Panc1 (cell line): ENCODE results near the gene ERAL1. TPM values are rescaled to one million over a fixed set of nuclear protein-coding genes. Genes with fewer than 3 reads are reported as not detected.

Experiments used
- ATAC-seq: fragments of 200-7000 bp; cut with Tn5 transposase; 2 replicates; pipeline ENCODE4 v1.9.1; 2020; ENCODE audit warnings: mild to moderate bottlenecking, moderate library complexity
- BruUV-seq: library from RNA; stranded (reverse); fragments of 400-500 nt; replicated peaks from 2 replicates; lab custom pipeline; 2021; lab: Mats Ljungman, UMichigan
- CTCF ChIA-PET: fragments of 300-600 bp; sonication (Branson Sonifier 250); formaldehyde crosslinking; loops from one replicate; lab custom pipeline; 2022; ENCODE audit warnings: antibody characterized with exemption; lab: Charles Lee
- POLR2A ChIA-PET: fragments of 300-600 bp; sonication (Branson Sonifier 250); formaldehyde crosslinking; loops from one replicate; lab custom pipeline; 2022; ENCODE audit warnings: antibody characterized with exemption; lab: Charles Lee
- DNase-seq: peaks from one replicate; pipeline ENCODE4 v3.0.0-alpha.2; 2010; ENCODE audit warnings: low read depth, low spot score
- H3K27ac ChIP-seq: 2 replicates; pipeline ENCODE4 v1.5.1; 2011; ENCODE audit warnings: mild to moderate bottlenecking, low read length, inconsistent platforms
- H3K27me3 ChIP-seq: fragments of 200-500 bp; sonication (Bioruptor generic); 2 replicates; pipeline ENCODE4 v1.6.0; 2014; ENCODE audit warnings: low read length, inconsistent platforms; ENCODE audit not compliant: control insufficient read depth, insufficient read depth
- H3K36me3 ChIP-seq: fragments of 200-500 bp; sonication (Bioruptor generic); 2 replicates; pipeline ENCODE4 v1.5.1; 2014; ENCODE audit warnings: inconsistent platforms, mild to moderate bottlenecking, low read length, moderate library complexity; ENCODE audit not compliant: control insufficient read depth, insufficient read depth
- H3K4me1 ChIP-seq: 2 replicates; pipeline ENCODE4 v1.5.1; 2011; ENCODE audit warnings: inconsistent platforms, mild to moderate bottlenecking, low read length, moderate library complexity; ENCODE audit not compliant: control insufficient read depth, insufficient read depth
- H3K4me3 ChIP-seq, 2 experiments: 2 replicates each; pipeline ENCODE4 v1.5.1; 2011 to 2012; ENCODE audit warnings: low read depth in 2 of 2, low read length in 2 of 2, mild to moderate bottlenecking in 2 of 2, inconsistent platforms in 1 of 2, moderate library complexity in 1 of 2
- H3K9me3 ChIP-seq: fragments of 200-500 bp; sonication (Bioruptor generic); 2 replicates; pipeline ENCODE4 v1.5.1; 2014; ENCODE audit warnings: low read depth, mild to moderate bottlenecking, inconsistent platforms, low read length, moderate library complexity; ENCODE audit not compliant: control insufficient read depth, insufficient read depth
- POLR2AphosphoS5 ChIP-seq: IDR thresholded peaks from 2 replicates; pipeline ENCODE4 v1.6.1; 2012; ENCODE audit warnings: mild to moderate bottlenecking, low read depth, low read length, moderate library complexity
- SIN3A ChIP-seq: IDR thresholded peaks from 2 replicates; pipeline ENCODE4 v1.6.1; 2012; ENCODE audit warnings: low read depth, mild to moderate bottlenecking, low read length, moderate library complexity, borderline replicate concordance; ENCODE audit not compliant: insufficient read depth
- TCF7L2 ChIP-seq: IDR thresholded peaks from 2 replicates; pipeline ENCODE4 v1.6.1; 2011; ENCODE audit warnings: mild to moderate bottlenecking, low read depth, low read length, inconsistent platforms
- in situ Hi-C: cut with HindIII; loops from 2 replicates; pipeline ENCODE4 v1.10.0; 2016; ENCODE audit warnings: low sequenced_read_pairs, low pct_unique_long_range_greater_than_20kb
- intact Hi-C: fragments of 100-400 bp; cut with micrococcal nuclease; formaldehyde crosslinking; loops from one replicate; pipeline ENCODE4 v1.10.0; 2022; ENCODE audit not compliant: unreplicated experiment
- total RNA-seq: library from RNA; stranded (reverse); gene quantifications from one replicate; pipeline ENCODE4 v1.2.1, GENCODE V29; 2021; ENCODE audit not compliant: unreplicated experiment
- TF ChIP-seq, protein P1 (sequence below): fragments of 450-650 bp; IDR thresholded peaks from 2 replicates; pipeline ENCODE4 v1.5.1; 2017; ENCODE audit warnings: mild to moderate bottlenecking
- TF ChIP-seq, protein P2 (sequence below), 2 experiments: IDR thresholded peaks; 2 replicates each; pipeline ENCODE4 v1.6.1; 2011 to 2012; ENCODE audit warnings: low read depth in 2 of 2, control low read depth in 1 of 2, low read length in 1 of 2, mild to moderate bottlenecking in 1 of 2, moderate library complexity in 1 of 2; ENCODE audit not compliant: insufficient read depth in 1 of 2

The ERAL1 gene
- total RNA-seq, 1 experiment from 2014 or later, result 74.2 TPM

DNA sequence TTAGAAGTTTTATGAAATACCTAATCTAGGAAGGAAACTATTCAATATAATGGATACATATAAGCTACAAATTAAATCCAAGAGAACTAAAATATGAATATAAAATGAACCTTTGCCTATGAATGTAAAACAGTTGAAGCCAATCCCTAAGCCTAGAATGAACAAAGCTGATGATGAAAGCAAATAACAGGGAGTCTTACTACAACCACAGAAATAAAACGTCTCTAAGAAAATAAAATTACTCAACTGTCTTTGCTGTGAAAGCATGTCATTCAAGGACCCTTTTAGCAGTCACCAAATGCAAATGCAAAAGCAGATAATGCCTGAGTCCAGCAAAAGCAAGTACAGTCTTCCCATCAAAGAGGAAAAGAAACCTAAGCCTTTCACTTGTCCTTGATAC lies 35.2 kb upstream of the ERAL1 start:
- DNase-seq (no peak), ATAC-seq (no peak)
- no peak overlapping the region for H3K4me3 ChIP-seq
- TF ChIP-seq SIN3A (no peak), TCF7L2 (no peak), POLR2AphosphoS5 (no peak)
- TF ChIP-seq, protein P1, sequence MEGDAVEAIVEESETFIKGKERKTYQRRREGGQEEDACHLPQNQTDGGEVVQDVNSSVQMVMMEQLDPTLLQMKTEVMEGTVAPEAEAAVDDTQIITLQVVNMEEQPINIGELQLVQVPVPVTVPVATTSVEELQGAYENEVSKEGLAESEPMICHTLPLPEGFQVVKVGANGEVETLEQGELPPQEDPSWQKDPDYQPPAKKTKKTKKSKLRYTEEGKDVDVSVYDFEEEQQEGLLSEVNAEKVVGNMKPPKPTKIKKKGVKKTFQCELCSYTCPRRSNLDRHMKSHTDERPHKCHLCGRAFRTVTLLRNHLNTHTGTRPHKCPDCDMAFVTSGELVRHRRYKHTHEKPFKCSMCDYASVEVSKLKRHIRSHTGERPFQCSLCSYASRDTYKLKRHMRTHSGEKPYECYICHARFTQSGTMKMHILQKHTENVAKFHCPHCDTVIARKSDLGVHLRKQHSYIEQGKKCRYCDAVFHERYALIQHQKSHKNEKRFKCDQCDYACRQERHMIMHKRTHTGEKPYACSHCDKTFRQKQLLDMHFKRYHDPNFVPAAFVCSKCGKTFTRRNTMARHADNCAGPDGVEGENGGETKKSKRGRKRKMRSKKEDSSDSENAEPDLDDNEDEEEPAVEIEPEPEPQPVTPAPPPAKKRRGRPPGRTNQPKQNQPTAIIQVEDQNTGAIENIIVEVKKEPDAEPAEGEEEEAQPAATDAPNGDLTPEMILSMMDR, result no peak
- TF ChIP-seq, protein P2, sequence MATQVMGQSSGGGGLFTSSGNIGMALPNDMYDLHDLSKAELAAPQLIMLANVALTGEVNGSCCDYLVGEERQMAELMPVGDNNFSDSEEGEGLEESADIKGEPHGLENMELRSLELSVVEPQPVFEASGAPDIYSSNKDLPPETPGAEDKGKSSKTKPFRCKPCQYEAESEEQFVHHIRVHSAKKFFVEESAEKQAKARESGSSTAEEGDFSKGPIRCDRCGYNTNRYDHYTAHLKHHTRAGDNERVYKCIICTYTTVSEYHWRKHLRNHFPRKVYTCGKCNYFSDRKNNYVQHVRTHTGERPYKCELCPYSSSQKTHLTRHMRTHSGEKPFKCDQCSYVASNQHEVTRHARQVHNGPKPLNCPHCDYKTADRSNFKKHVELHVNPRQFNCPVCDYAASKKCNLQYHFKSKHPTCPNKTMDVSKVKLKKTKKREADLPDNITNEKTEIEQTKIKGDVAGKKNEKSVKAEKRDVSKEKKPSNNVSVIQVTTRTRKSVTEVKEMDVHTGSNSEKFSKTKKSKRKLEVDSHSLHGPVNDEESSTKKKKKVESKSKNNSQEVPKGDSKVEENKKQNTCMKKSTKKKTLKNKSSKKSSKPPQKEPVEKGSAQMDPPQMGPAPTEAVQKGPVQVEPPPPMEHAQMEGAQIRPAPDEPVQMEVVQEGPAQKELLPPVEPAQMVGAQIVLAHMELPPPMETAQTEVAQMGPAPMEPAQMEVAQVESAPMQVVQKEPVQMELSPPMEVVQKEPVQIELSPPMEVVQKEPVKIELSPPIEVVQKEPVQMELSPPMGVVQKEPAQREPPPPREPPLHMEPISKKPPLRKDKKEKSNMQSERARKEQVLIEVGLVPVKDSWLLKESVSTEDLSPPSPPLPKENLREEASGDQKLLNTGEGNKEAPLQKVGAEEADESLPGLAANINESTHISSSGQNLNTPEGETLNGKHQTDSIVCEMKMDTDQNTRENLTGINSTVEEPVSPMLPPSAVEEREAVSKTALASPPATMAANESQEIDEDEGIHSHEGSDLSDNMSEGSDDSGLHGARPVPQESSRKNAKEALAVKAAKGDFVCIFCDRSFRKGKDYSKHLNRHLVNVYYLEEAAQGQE (IDR thresholded peaks at IDR 0.05; ENCODE audit: insufficient read depth in 1 of 2, low read depth in 2 of 2, low read length in 1 of 2), result no peak
- no TSS peak for BruUV-seq
- POLR2A ChIA-PET, result interaction anchor here (0.5 kb wide), 1 partner anchor 11 kb away, joined by 12 read pairs; no protein-coding TSS in a partner anchor
- H3K9me3 ChIP-seq, result no peaks in the 10 kb centered on the region
- H3K27ac ChIP-seq, result no peak overlapping the region
- peaks cover 5% of the 10 kb centered on the region; the same call in 1 of the 2 replicates for H3K4me1 ChIP-seq
- H3K27me3 ChIP-seq, result no peaks in the 10 kb centered on the region
- CTCF ChIA-PET, result no interaction called here
- H3K36me3 ChIP-seq, result no peaks in the 10 kb centered on the region
- intact Hi-C loops, result no loop called here
- in situ Hi-C loops, result loop anchor here (10.0 kb wide), 1 partner anchor 55 kb away; no protein-coding TSS in a partner anchor

DNA sequence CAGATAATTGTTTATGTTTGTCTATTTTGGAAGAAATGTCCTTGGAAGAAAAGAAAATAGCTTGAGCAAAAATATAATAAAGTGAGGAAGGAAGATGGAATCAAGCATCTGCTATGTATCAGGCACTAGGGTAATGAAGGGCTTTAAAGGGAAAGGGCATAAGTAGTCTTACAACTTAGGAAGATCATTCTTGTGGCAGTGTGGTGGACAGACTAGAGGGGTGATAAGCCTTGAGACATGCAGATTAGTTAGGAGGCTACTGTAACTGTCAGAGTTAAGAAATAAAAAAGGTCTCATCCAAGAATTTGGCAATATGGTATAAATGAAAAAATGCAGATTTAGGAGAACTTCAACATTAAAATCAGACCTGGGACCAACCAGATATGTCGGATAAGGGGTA lies 27.1 kb upstream of the ERAL1 start:
- Histone ChIP-seq H3K4me1 (no peaks in the 10 kb centered on the region), H3K4me3 (no peak overlapping the region), H3K9me3 (no peaks in the 10 kb centered on the region), H3K36me3 (no peaks in the 10 kb centered on the region), H3K27ac (no peak overlapping the region), H3K27me3 (no peaks in the 10 kb centered on the region)
- CTCF ChIA-PET, result interaction anchor here (0.7 to 1.8 kb wide), 2 partner anchors 64 to 740 kb away, joined by 4 to 6 read pairs; no protein-coding TSS in a partner anchor
- no peak for TF ChIP-seq POLR2AphosphoS5
- TF ChIP-seq SIN3A, result no peak
- TF ChIP-seq, protein P2 (IDR thresholded peaks at IDR 0.05; ENCODE audit: insufficient read depth in 1 of 2, low read depth in 2 of 2, low read length in 1 of 2), result no peak
- no peak for TF ChIP-seq TCF7L2
- ATAC-seq, result 0 out of 2 replicates have a peak, but pooled peaks have one; percentile 56
- POLR2A ChIA-PET, result interaction anchor here (0.6 kb wide), 1 partner anchor 12 kb away, joined by 4 read pairs; no protein-coding TSS in a partner anchor
- in situ Hi-C loops, result no loop called here
- DNase-seq, result no peak
- BruUV-seq, result no TSS peak
- intact Hi-C loops, result no loop called here
